GM12891 (cell line): ENCODE measurements around the gene TWF2.

ENCODE experiments used
- PAX5 ChIP-seq: IDR thresholded peaks from 2 replicates; pipeline ENCODE4 v1.6.1; 2011; ENCODE audit warnings: low read length, moderate library complexity, mild to moderate bottlenecking; ENCODE audit not compliant: insufficient read depth, severe bottlenecking
- POLR2A ChIP-seq: IDR thresholded peaks from 2 replicates; pipeline ENCODE4 v1.6.1; 2011; ENCODE audit warnings: low read depth, low read length, control low read depth

- TF ChIP-seq PAX5 (no peak), POLR2A (no peak)
These were observed 25.1 kb downstream of the TWF2 start for GRCh38 chr3:52213901-52214300.
